CD14-positive monocyte (primary cell): ENCODE measurements around the gene TTC7B. TPM values are rescaled to one million over a fixed set of nuclear protein-coding genes. Genes with fewer than 3 reads are reported as not detected.

Source experiments
- DNase-seq, 3 donors: peaks; one replicate each; pipeline ENCODE4 v3.0.0-alpha.2; 2011 to 2022
- H2AFZ ChIP-seq: 2 replicates; pipeline ENCODE4 v1.6.0; 2012; ENCODE audit warnings: mild to moderate bottlenecking, low read depth, low read length, inconsistent platforms; ENCODE audit not compliant: insufficient read depth, poor library complexity, severe bottlenecking
- H3K27ac ChIP-seq, 2 donors: 1 replicate in 1 of 2; 2 replicates in 1 of 2; pipeline ENCODE4 v1.5.1; 2012 to 2013; ENCODE audit warnings: low read length in 2 of 2, control low read depth in 1 of 2, inconsistent platforms in 1 of 2, low read depth in 1 of 2, mild to moderate bottlenecking in 1 of 2
- H3K27me3 ChIP-seq, 2 donors: one replicate each; pipeline versions ENCODE4 v1.6.0 to v1.6.1; 2011 to 2013; ENCODE audit warnings: low read length in 2 of 2; ENCODE audit not compliant: control insufficient read depth in 2 of 2, insufficient read depth in 2 of 2
- H3K36me3 ChIP-seq, 2 donors: replicated peaks in 1 of 2; 1 replicate in 1 of 2; 2 replicates in 1 of 2; pipeline versions ENCODE4 v1.5.1 to v1.6.1; 2012 to 2013; ENCODE audit warnings: low read length in 2 of 2, control low read depth in 1 of 2, inconsistent platforms in 1 of 2, mild to moderate bottlenecking in 1 of 2; ENCODE audit not compliant: insufficient read depth in 2 of 2, control insufficient read depth in 1 of 2
- H3K4me1 ChIP-seq, 2 donors: 1 replicate in 1 of 2; 2 replicates in 1 of 2; pipeline versions ENCODE4 v1.5.1 to v1.6.1; 2012 to 2013; ENCODE audit warnings: low read length in 2 of 2, control low read depth in 1 of 2, inconsistent platforms in 1 of 2, mild to moderate bottlenecking in 1 of 2, moderate library complexity in 1 of 2; ENCODE audit not compliant: insufficient read depth in 2 of 2, control insufficient read depth in 1 of 2
- H3K4me2 ChIP-seq: replicated peaks from 2 replicates; pipeline ENCODE3; 2012; ENCODE audit warnings: low read length, moderate library complexity, mild to moderate bottlenecking; ENCODE audit not compliant: poor library complexity, severe bottlenecking; ENCODE audit errors: extremely low read depth
- H3K4me3 ChIP-seq, 3 experiments: fragments of 200-600 bp in 1 of 3; sonication (generic) in 1 of 3; replicated peaks in 1 of 3; 1 replicate in 2 of 3; 2 replicates in 1 of 3; pipeline ENCODE4 v1.5.1; 2011 to 2013; ENCODE audit warnings: low read length in 3 of 3, mild to moderate bottlenecking in 3 of 3, control low read depth in 2 of 3, low read depth in 2 of 3, inconsistent platforms in 1 of 3, moderate library complexity in 1 of 3
- H3K79me2 ChIP-seq: 2 replicates; pipeline ENCODE4 v1.6.0; 2012; ENCODE audit warnings: mild to moderate bottlenecking, control low read depth, inconsistent platforms, low read length, moderate library complexity; ENCODE audit not compliant: insufficient read depth
- H3K9ac ChIP-seq: 2 replicates; pipeline ENCODE4 v1.6.0; 2017; ENCODE audit warnings: low read length, mild to moderate bottlenecking; ENCODE audit not compliant: insufficient read depth, poor library complexity, severe bottlenecking
- H3K9me3 ChIP-seq, 2 donors: replicated peaks in 1 of 2; 1 replicate in 1 of 2; 2 replicates in 1 of 2; pipeline versions ENCODE4 v1.5.1 to v1.6.1; 2012 to 2013; ENCODE audit warnings: low read length in 2 of 2, control low read depth in 1 of 2; ENCODE audit not compliant: control insufficient read depth in 1 of 2, insufficient read depth in 1 of 2
- H4K20me1 ChIP-seq: 2 replicates; pipeline ENCODE4 v1.6.0; 2012; ENCODE audit warnings: mild to moderate bottlenecking, low read length, control low read depth, moderate library complexity; ENCODE audit not compliant: insufficient read depth
- H3K27ac Mint-ChIP-seq, 7 donors: one replicate each; pipeline ENCODE4 v1.8.0; 2020; ENCODE audit warnings: mild to moderate bottlenecking in 7 of 7, mixed read lengths in 7 of 7, moderate library complexity in 6 of 7, inconsistent platforms in 2 of 7
- H3K27me3 Mint-ChIP-seq, 3 donors: one replicate each; pipeline ENCODE4 v1.8.0; 2021 to 2022; ENCODE audit warnings: low read depth in 3 of 3, mild to moderate bottlenecking in 3 of 3, mixed read lengths in 3 of 3, moderate library complexity in 3 of 3, inconsistent platforms in 1 of 3
- H3K36me3 Mint-ChIP-seq, 2 donors: one replicate each; pipeline ENCODE4 v1.8.0; 2020; ENCODE audit warnings: mixed read lengths in 2 of 2, inconsistent platforms in 1 of 2, mild to moderate bottlenecking in 1 of 2
- H3K4me1 Mint-ChIP-seq: one replicate; pipeline ENCODE4 v1.8.0; 2020; ENCODE audit warnings: mild to moderate bottlenecking, mixed read lengths
- H3K4me3 Mint-ChIP-seq, 2 donors: one replicate each; pipeline ENCODE4 v1.8.0; 2020; ENCODE audit warnings: mild to moderate bottlenecking in 2 of 2, mixed read lengths in 2 of 2, moderate library complexity in 1 of 2
- H3K9me3 Mint-ChIP-seq, 7 donors: one replicate each; pipeline ENCODE4 v1.8.0; 2020 to 2022; ENCODE audit warnings: mixed read lengths in 7 of 7, mild to moderate bottlenecking in 6 of 7, moderate library complexity in 6 of 7, inconsistent platforms in 2 of 7
- WGBS: methylation state at CpG from one replicate; pipeline ENCODE4 v1.1.5; 2013; ENCODE audit warnings: missing lambda C conversion rate; ENCODE audit not compliant: insufficient coverage; 5-methylcytosine and 5-hydroxymethylcytosine counted together
- intact Hi-C, 2 donors: fragments of 100-400 bp; cut with micrococcal nuclease; formaldehyde crosslinking; loops; one replicate each; pipeline versions ENCODE4 v1.15.0 to v1.15.1; 2023
- polyA plus RNA-seq, 3 donors: library from polyadenylated mRNA; depleted of rRNA in 1 of 3; unstranded in 2 of 3; stranded (reverse) in 1 of 3; fragments of 300-500 nt in 2 of 3; fragments of >200 nt in 1 of 3; fragmentation: Illumina TruSeq in 2 of 3; gene quantifications; 1 replicate in 2 of 3; 2 replicates in 1 of 3; pipeline ENCODE4 v1.2.3, GENCODE V29; 2012 to 2021
- TF ChIP-seq, protein P1 (sequence below): fragments of 200-600 bp; IDR thresholded peaks from one replicate; pipeline ENCODE4 v1.8.0; 2022; ENCODE audit warnings: antibody characterized with exemption, mild to moderate bottlenecking

Gene TTC7B
- polyA plus RNA-seq, 3 donors: 0.87 to 2.6 (median 1.2) TPM

DNA sequence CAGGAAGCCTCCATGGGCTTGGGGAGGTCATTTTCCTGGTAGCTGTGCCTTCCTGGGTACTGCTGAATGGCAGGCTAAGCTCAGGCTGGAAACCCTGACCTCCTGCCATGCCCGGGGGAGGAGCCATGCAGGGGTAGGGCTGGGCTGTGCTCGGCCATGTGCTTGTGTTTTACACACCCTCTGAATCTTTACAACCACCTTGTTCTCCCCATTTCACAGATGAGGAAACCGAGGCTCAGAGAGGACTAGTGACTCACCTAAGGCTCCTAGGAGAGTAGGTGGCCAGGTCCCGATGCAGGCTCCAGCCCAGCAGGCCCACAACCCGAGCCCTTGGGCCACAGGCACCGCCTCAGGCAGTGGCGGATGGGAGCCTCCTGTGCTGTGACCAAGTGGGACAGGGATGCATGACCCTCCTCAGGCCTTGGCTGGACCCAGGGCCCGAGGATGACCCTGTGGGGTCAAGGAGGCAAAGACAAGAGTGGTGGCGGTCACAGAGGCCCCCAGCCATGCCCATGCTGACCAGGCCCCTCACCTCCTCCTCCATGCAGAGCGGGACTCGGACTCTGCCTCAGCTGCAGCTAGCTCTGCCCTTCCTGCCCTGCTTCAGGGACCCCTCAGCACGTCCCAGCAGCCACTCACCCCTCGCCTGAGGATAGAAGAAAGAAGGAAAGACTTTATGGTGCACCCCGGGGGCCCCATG lies 283.3 kb downstream of the TTC7B start:
- no peak overlapping the region for H3K4me3 Mint-ChIP-seq
- Histone ChIP-seq H3K79me2 (no peaks in the 10 kb centered on the region), H3K36me3 (no peaks in the 10 kb centered on the region), H3K4me1 (no peaks in the 10 kb centered on the region), H3K27me3 (no peaks in the 10 kb centered on the region), H3K9ac (no peak overlapping the region), H4K20me1 (no peaks in the 10 kb centered on the region), H3K4me2 (no peak overlapping the region), H3K27ac (no peak overlapping the region), H3K4me3 (no peak overlapping the region), H3K9me3 (peaks cover 0 to 7% of the 10 kb centered on the region in 2 donors), H2AFZ (no peak overlapping the region)
- TF ChIP-seq, protein P1, sequence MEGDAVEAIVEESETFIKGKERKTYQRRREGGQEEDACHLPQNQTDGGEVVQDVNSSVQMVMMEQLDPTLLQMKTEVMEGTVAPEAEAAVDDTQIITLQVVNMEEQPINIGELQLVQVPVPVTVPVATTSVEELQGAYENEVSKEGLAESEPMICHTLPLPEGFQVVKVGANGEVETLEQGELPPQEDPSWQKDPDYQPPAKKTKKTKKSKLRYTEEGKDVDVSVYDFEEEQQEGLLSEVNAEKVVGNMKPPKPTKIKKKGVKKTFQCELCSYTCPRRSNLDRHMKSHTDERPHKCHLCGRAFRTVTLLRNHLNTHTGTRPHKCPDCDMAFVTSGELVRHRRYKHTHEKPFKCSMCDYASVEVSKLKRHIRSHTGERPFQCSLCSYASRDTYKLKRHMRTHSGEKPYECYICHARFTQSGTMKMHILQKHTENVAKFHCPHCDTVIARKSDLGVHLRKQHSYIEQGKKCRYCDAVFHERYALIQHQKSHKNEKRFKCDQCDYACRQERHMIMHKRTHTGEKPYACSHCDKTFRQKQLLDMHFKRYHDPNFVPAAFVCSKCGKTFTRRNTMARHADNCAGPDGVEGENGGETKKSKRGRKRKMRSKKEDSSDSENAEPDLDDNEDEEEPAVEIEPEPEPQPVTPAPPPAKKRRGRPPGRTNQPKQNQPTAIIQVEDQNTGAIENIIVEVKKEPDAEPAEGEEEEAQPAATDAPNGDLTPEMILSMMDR: no peak
- H3K9me3 Mint-ChIP-seq: peaks cover 0 to 13% (median 6%) of the 10 kb centered on the region in 7 donors
- no peaks in the 10 kb centered on the region for H3K36me3 Mint-ChIP-seq
- H3K27ac Mint-ChIP-seq: peak overlapping the region in 1 of 7 donors; percentile 18
- intact Hi-C loops: no loop called here
- peaks cover 8% of the 10 kb centered on the region for H3K4me1 Mint-ChIP-seq
- peaks cover 3 to 6% (median 5%) of the 10 kb centered on the region in 3 donors for H3K27me3 Mint-ChIP-seq
- no peak for DNase-seq
- WGBS: 96% methylated on average over 8 of the region's 14 CpGs

DNA sequence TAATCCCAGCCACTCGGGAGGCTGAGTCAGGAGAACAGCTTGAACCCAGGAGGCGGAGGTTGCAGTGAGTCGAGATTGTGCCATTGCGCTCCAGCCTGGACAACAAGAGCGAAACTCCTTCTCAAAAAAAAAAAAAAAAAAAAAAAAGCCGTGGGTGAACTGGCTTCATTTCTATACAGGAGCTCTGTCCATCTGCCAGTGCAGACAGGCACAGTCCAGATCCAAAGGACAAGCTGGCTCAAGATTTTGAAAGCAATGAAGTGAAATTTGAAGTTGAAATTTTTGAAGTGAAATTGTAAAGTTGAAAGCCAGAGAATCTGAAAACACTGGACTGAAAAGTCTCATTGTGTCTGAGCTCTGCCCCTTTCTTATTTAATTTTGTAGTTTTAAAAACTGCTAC lies 284.7 kb downstream of the TTC7B start:
- Mint-ChIP-seq H3K27ac (no peak overlapping the region), H3K27me3 (peaks cover 2 to 6% (median 5%) of the 10 kb centered on the region in 3 donors), H3K36me3 (no peaks in the 10 kb centered on the region), H3K4me1 (peaks cover 8% of the 10 kb centered on the region), H3K9me3 (peaks cover 11 to 26% (median 12%) of the 10 kb centered on the region in 7 donors), H3K4me3 (no peak overlapping the region)
- DNase-seq: no peak
- H2AFZ ChIP-seq: no peak overlapping the region
- TF ChIP-seq, protein P1: no peak
- H3K4me3 ChIP-seq: no peak overlapping the region
- no peaks in the 10 kb centered on the region for H3K79me2 ChIP-seq
- no peak overlapping the region for H3K4me2 ChIP-seq
- no peaks in the 10 kb centered on the region for H3K4me1 ChIP-seq
- H3K27ac ChIP-seq: no peak overlapping the region
- no peaks in the 10 kb centered on the region for H3K36me3 ChIP-seq
- no peaks in the 10 kb centered on the region for H4K20me1 ChIP-seq
- no peaks in the 10 kb centered on the region for H3K27me3 ChIP-seq
- intact Hi-C loops: no loop called here
- no peak overlapping the region for H3K9ac ChIP-seq
- H3K9me3 ChIP-seq: peaks cover 9 to 21% of the 10 kb centered on the region in 2 donors
- 100% methylated on average over 1 of the region's 6 CpGs for WGBS
